ENCODE measurements around the gene PPP1R8.

DNA sequence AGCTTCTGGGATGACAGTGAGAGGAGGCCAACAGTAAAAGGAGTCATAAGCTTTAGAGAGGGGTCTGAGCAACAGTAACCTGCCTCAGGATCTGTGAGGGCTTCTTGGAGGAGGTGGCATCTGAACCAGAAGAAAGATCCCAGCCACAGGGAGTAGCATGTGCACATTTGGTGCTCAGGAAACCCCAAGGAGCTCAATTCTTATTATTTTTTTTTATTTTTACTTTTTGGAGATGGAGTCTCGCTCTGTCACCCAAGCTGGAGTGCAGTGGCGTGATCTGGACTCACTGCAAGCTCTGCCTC is 46.5 kb downstream of the PPP1R8 start:
- TF ChIP-seq, protein P1, sequence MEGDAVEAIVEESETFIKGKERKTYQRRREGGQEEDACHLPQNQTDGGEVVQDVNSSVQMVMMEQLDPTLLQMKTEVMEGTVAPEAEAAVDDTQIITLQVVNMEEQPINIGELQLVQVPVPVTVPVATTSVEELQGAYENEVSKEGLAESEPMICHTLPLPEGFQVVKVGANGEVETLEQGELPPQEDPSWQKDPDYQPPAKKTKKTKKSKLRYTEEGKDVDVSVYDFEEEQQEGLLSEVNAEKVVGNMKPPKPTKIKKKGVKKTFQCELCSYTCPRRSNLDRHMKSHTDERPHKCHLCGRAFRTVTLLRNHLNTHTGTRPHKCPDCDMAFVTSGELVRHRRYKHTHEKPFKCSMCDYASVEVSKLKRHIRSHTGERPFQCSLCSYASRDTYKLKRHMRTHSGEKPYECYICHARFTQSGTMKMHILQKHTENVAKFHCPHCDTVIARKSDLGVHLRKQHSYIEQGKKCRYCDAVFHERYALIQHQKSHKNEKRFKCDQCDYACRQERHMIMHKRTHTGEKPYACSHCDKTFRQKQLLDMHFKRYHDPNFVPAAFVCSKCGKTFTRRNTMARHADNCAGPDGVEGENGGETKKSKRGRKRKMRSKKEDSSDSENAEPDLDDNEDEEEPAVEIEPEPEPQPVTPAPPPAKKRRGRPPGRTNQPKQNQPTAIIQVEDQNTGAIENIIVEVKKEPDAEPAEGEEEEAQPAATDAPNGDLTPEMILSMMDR (conservative IDR thresholded peaks at IDR 0.05) = no peak
- TF ChIP-seq EZH2 (IDR thresholded peaks at IDR 0.05; ENCODE audit: low read depth) = no peak
